Transverse colon (tissue), 3 donors: ENCODE results near the gene GABBR2.

Experiments used
- CTCF ChIP-seq, 5 experiments: fragments of 200-600 bp in 3 of 5; fragments of 450-650 bp in 2 of 5; sonication (generic) in 3 of 5; IDR thresholded peaks; 1 replicate in 2 of 5; 2 replicates in 3 of 5; pipeline ENCODE4 v1.5.1; 2016 to 2017; ENCODE audit warnings: antibody characterized with exemption in 5 of 5, inconsistent platforms in 3 of 5, mild to moderate bottlenecking in 2 of 5, moderate library complexity in 1 of 5
- POLR2A ChIP-seq: fragments of 450-650 bp; IDR thresholded peaks from one replicate; pipeline ENCODE4 v1.6.1; 2016; ENCODE audit warnings: antibody characterized with exemption, mild to moderate bottlenecking, moderate library complexity

GRCh38 chr9:98430535-98431292 lies 278.0 kb downstream of the GABBR2 start:
- no peak for TF ChIP-seq POLR2A
- TF ChIP-seq CTCF (IDR thresholded peaks at IDR 0.05), result no peak
